ENCODE results near the gene TMEM51. TPM values are rescaled to one million over a fixed set of nuclear protein-coding genes. Genes with fewer than 3 reads are reported as not detected.
"Not testable (repeated sequence)": the region's sequence is repeated elsewhere in the genome, so short reads cannot be mapped to it uniquely, and the experiment has no call there.

The TMEM51 gene
- total RNA-seq, 1 donor from 2014 or later = 4.4 TPM

GRCh38 chr1:15128077-15128476 lies 25.5 kb upstream of the TMEM51 start:
- no peak for DNase-seq

GRCh38 chr1:15128520-15129313 lies 24.8 kb upstream of the TMEM51 start:
- peak; percentile 89 for DNase-seq

GRCh38 chr1:15129944-15130343 lies 23.6 kb upstream of the TMEM51 start:
- no peak for DNase-seq

GRCh38 chr1:15130607-15131006 lies 22.9 kb upstream of the TMEM51 start:
- no peak for DNase-seq

- no peak for DNase-seq
Measured at GRCh38 chr1:15132965-15133364, 20.6 kb upstream of the TMEM51 start.

GRCh38 chr1:15134285-15134684 lies 19.3 kb upstream of the TMEM51 start:
- DNase-seq = no peak

- DNase-seq = not testable (repeated sequence)
Measured at GRCh38 chr1:15135604-15136003, 17.9 kb upstream of the TMEM51 start.

- DNase-seq = no peak
Measured at GRCh38 chr1:15137809-15138208, 15.7 kb upstream of the TMEM51 start.

- peak; percentile 30 for DNase-seq
Measured at GRCh38 chr1:15139654-15140350, 13.7 kb upstream of the TMEM51 start.

- peak; percentile 63 for DNase-seq
Measured at GRCh38 chr1:15141935-15142539, 11.5 kb upstream of the TMEM51 start.

- no peak for DNase-seq
Measured at GRCh38 chr1:15145327-15145726, 8.2 kb upstream of the TMEM51 start.

GRCh38 chr1:15146142-15146680 lies 7.3 kb upstream of the TMEM51 start:
- DNase-seq = peak; percentile 51

- DNase-seq = no peak
Measured at GRCh38 chr1:15146971-15147376, 6.6 kb upstream of the TMEM51 start.

GRCh38 chr1:15148004-15148403 lies 5.5 kb upstream of the TMEM51 start:
- no peak for DNase-seq

- no peak for DNase-seq
Measured at GRCh38 chr1:15148475-15148874, 5.1 kb upstream of the TMEM51 start.

- no peak for DNase-seq
Measured at GRCh38 chr1:15148941-15149340, 4.6 kb upstream of the TMEM51 start.

- DNase-seq = no peak
Measured at GRCh38 chr1:15150376-15150775, 3.2 kb upstream of the TMEM51 start.

- peak; percentile 51 for DNase-seq
Measured at GRCh38 chr1:15151377-15151806, 2.2 kb upstream of the TMEM51 start.

- DNase-seq = no peak
Measured at GRCh38 chr1:15151871-15152270, 1.7 kb upstream of the TMEM51 start.

- peak; percentile 95 for DNase-seq
Measured at GRCh38 chr1:15152318-15153183, 996 bp upstream of the TMEM51 start.

GRCh38 chr1:15153842-15154479 lies 414 bp downstream of the TMEM51 start:
- DNase-seq = peak; percentile 83
